ENCODE results near the gene DGKI. TPM values are rescaled to one million over a fixed set of nuclear protein-coding genes. Genes with fewer than 3 reads are reported as not detected.

The DGKI gene
- total and polyA plus RNA-seq, 9 of the 15 experiments (the other 6 are each of a cell fraction or from before 2014, with no cell fraction given) = 0.11 to 0.54 (median 0.15) TPM; not detected in 5

GRCh38 chr7:137606061-137606674, 240.6 kb downstream of the DGKI start (continued):
- no peak for TF ChIP-seq E2F1 (CRISPR knock-in tag; IDR thresholded peaks at IDR 0.05)

GRCh38 chr7:137603043-137603442, 243.7 kb downstream of the DGKI start:
- H3K27me3 ChIP-seq (ENCODE audit: control insufficient read depth in 2 of 2, insufficient read depth in 2 of 2, low read length in 2 of 2) = peaks cover 0 to 2% of the 10 kb centered on the region in 2 experiments; a peak in 1 of 5 replicates
- no peaks in the 10 kb centered on the region for H3K9me3 ChIP-seq (replicated peaks; ENCODE audit: control insufficient read depth, insufficient read depth, low read depth, low read length)
- POLR2A ChIA-PET = no interaction called here
- H4K20me1 ChIP-seq (replicated peaks; ENCODE audit: control insufficient read depth, insufficient read depth, low read length) = no peaks in the 10 kb centered on the region
- no peak overlapping the region for H3K4me2 ChIP-seq (ENCODE audit: insufficient read depth, low read length)
- BruUV-seq (replicated peaks) = no TSS peak
- intact Hi-C loops (cut with micrococcal nuclease) = loop anchor here (2.0 kb wide), 1 partner anchor 1136 kb away; no protein-coding TSS in a partner anchor
- no peaks in the 10 kb centered on the region for H3K36me3 ChIP-seq (ENCODE audit: control insufficient read depth, insufficient read depth, low read length)
- no peak overlapping the region for H3K9ac ChIP-seq (ENCODE audit: insufficient read depth in 1 of 2, low read depth in 2 of 2, low read length in 2 of 2)
- no peak for ATAC-seq
- 0% methylated on average over 2 of the region's 2 CpGs for WGBS (ENCODE audit: insufficient coverage, low coverage, missing lambda C conversion rate)
- H3K79me2 ChIP-seq (ENCODE audit: control insufficient read depth, insufficient read depth, low read length) = no peaks in the 10 kb centered on the region
- FAIRE-seq = no peak
- no peak overlapping the region for H3K27ac ChIP-seq (ENCODE audit: extremely low read depth, low read depth, low read length)
- CTCF ChIA-PET (ENCODE audit: low intra/inter-chr PET ratio) = no interaction called here
- no peak overlapping the region for H2AFZ ChIP-seq (ENCODE audit: low read depth, low read length)
- in situ Hi-C loops (cut with MboI) = no loop called here
- no peaks in the 10 kb centered on the region for H3K9me1 ChIP-seq (ENCODE audit: control insufficient read depth, insufficient read depth, low read length)
- no peaks in the 10 kb centered on the region for H3K4me1 ChIP-seq (replicated peaks in 1 of 2; ENCODE audit: control insufficient read depth in 2 of 2, insufficient read depth in 2 of 2, low read length in 2 of 2)
- H3K4me3 ChIP-seq = no peak overlapping the region
- no peak for DNase-seq (ENCODE audit: extremely low read depth in 1 of 4, low spot score in 3 of 4)
- TF ChIP-seq ZNF282 (CRISPR knock-in tag; IDR thresholded peaks at IDR 0.05) (no peak), LCOR (CRISPR knock-in tag; IDR thresholded peaks at IDR 0.05) (no peak), SREBF2 (CRISPR knock-in tag; IDR thresholded peaks at IDR 0.05) (no peak), GABPA (tag; conservative IDR thresholded peaks at IDR 0.05; ENCODE audit: low read depth) (no peak), ZNF175 (CRISPR knock-in tag; IDR thresholded peaks at IDR 0.05; ENCODE audit: low read depth) (no peak), ZBTB26 (CRISPR knock-in tag; IDR thresholded peaks at IDR 0.05) (no peak), TSC22D4 (tag; IDR thresholded peaks at IDR 0.05) (no peak), ZC3H4 (CRISPR knock-in tag; IDR thresholded peaks at IDR 0.05; ENCODE audit: borderline replicate concordance) (no peak), TEAD2 (tag; IDR thresholded peaks at IDR 0.05) (no peak), IRF9 (tag; IDR thresholded peaks at IDR 0.05) (no peak), SRSF9 (IDR thresholded peaks at IDR 0.05; ENCODE audit: borderline replicate concordance, low read depth, low read length) (no peak), NR0B1 (IDR thresholded peaks at IDR 0.05; ENCODE audit: partially characterized antibody) (no peak), SIN3A (IDR thresholded peaks at IDR 0.05; ENCODE audit: borderline replicate concordance in 2 of 2, control insufficient read depth in 1 of 2, low read depth in 2 of 2, low read length in 2 of 2) (no peak), PCBP2 (IDR thresholded peaks at IDR 0.05; ENCODE audit: low read depth, low read length, poor library complexity, severe bottlenecking) (no peak), KLF10 (CRISPR knock-in tag; IDR thresholded peaks at IDR 0.05) (no peak)
